Body of pancreas (tissue), 4 donors: ENCODE data around the gene CUZD1. TPM values are rescaled to one million over a fixed set of nuclear protein-coding genes. Genes with fewer than 3 reads are reported as not detected.

ENCODE experiments used
- ATAC-seq: fragments of 150-250 bp; one replicate; pipeline ENCODE4 v1.9.1; 2016
- DNase-seq, 4 donors: peaks; one replicate each; pipeline ENCODE4 v3.0.0-alpha.2; 2019
- H3K27ac ChIP-seq, 4 donors: fragments of 200-600 bp; sonication (generic); 1 replicate in 3 of 4; 2 replicates in 1 of 4; pipeline versions ENCODE4 v1.5.1 to v1.6.1; 2016 to 2019; ENCODE audit warnings: mild to moderate bottlenecking in 1 of 4, mixed read lengths in 1 of 4, moderate library complexity in 1 of 4
- H3K27me3 ChIP-seq, 2 donors: fragments of 200-600 bp; sonication (generic); one replicate each; pipeline ENCODE4 v1.6.0; 2016; ENCODE audit warnings: mild to moderate bottlenecking in 1 of 2
- H3K36me3 ChIP-seq, 2 donors: fragments of 200-600 bp; sonication (generic); replicated peaks in 1 of 2; 2 replicates each; pipeline ENCODE4 v1.5.1; 2016; ENCODE audit warnings: low read depth in 2 of 2; ENCODE audit not compliant: insufficient read depth in 1 of 2
- H3K4me1 ChIP-seq: fragments of 200-600 bp; sonication (generic); one replicate; pipeline ENCODE4 v1.6.0; 2016
- H3K4me3 ChIP-seq, 2 donors: fragments of 200-600 bp; sonication (generic); 1 replicate in 1 of 2; 2 replicates in 1 of 2; pipeline ENCODE4 v1.5.1; 2016 to 2019
- H3K9me3 ChIP-seq, 3 donors: fragments of 200-600 bp; sonication (generic); 1 replicate in 2 of 3; 2 replicates in 1 of 3; pipeline ENCODE4 v1.5.1; 2016
- CTCF ChIP-seq, 7 experiments: fragments of 450-650 bp in 4 of 7; fragments of 200-600 bp in 3 of 7; sonication (generic) in 3 of 7; IDR thresholded peaks; one replicate each; pipeline ENCODE4 v1.5.1; 2016 to 2019; ENCODE audit warnings: antibody characterized with exemption in 7 of 7
- POLR2A ChIP-seq, 3 donors: fragments of 450-650 bp; IDR thresholded peaks; one replicate each; pipeline ENCODE4 v1.6.1; 2016; ENCODE audit warnings: antibody characterized with exemption in 3 of 3, mild to moderate bottlenecking in 2 of 3
- WGBS, 2 donors: methylation state at CpG; one replicate each; pipeline ENCODE4 v1.1.5; 2017; 5-methylcytosine and 5-hydroxymethylcytosine counted together
- intact Hi-C: fragments of 100-400 bp; cut with DNase I; formaldehyde crosslinking; loops from one replicate; pipeline ENCODE4 v1.15.1; 2023
- total RNA-seq, 2 donors: library from RNA; depleted of rRNA; stranded (reverse); fragments of >200 nt; gene quantifications; one replicate each; pipeline ENCODE4 v1.1.0, GENCODE V29; 2016

CUZD1 gene
- total RNA-seq, 2 donors from 2014 or later = 225 to 837 TPM

GRCh38 chr10:122830965-122831353 lies 14.7 kb downstream of the CUZD1 start:
- Histone ChIP-seq H3K4me1 (no peaks in the 10 kb centered on the region), H3K27ac (peak overlapping the region in 1 of 4 donors; percentile 1), H3K9me3 (no peaks in the 10 kb centered on the region), H3K36me3 (peaks cover 7 to 26% of the 10 kb centered on the region in 2 donors), H3K27me3 (no peaks in the 10 kb centered on the region), H3K4me3 (no peak overlapping the region)
- 38 to 50% methylated on average over 1 of the region's 1 CpG for WGBS, 2 donors
- ATAC-seq (peak; percentile 12), DNase-seq (no peak)
- TF ChIP-seq POLR2A (IDR thresholded peaks at IDR 0.05) (peak in 2 of 3 donors; percentile 53 to 72), CTCF (IDR thresholded peaks at IDR 0.05) (no peak)
- intact Hi-C loops = no loop called here

GRCh38 chr10:122830273-122830964 lies 15.2 kb downstream of the CUZD1 start:
- H3K9me3 ChIP-seq = no peaks in the 10 kb centered on the region
- no peak overlapping the region for H3K4me3 ChIP-seq
- no peaks in the 10 kb centered on the region for H3K4me1 ChIP-seq
- H3K36me3 ChIP-seq = peaks cover 7 to 21% of the 10 kb centered on the region in 2 donors
- intact Hi-C loops = no loop called here
- peak in 2 of 4 donors; percentile 30 to 64 for DNase-seq
- peak; percentile 46 for ATAC-seq
- TF ChIP-seq POLR2A (IDR thresholded peaks at IDR 0.05) (peak in 2 of 3 donors; percentile 56 to 68), CTCF (IDR thresholded peaks at IDR 0.05) (no peak)
- H3K27me3 ChIP-seq = no peaks in the 10 kb centered on the region
- WGBS, 2 donors = 30 to 53% methylated on average over 7 of the region's 7 CpGs
- H3K27ac ChIP-seq = peak overlapping the region in 1 of 4 donors; percentile 1

GRCh38 chr10:122829454-122829853 lies 16.2 kb downstream of the CUZD1 start:
- intact Hi-C loops = no loop called here
- peaks cover 7 to 15% of the 10 kb centered on the region in 2 donors for H3K36me3 ChIP-seq
- no peak overlapping the region for H3K4me3 ChIP-seq
- no peaks in the 10 kb centered on the region for H3K27me3 ChIP-seq
- TF ChIP-seq POLR2A (IDR thresholded peaks at IDR 0.05) (peak; percentile 8 to 73 (median 50)), CTCF (IDR thresholded peaks at IDR 0.05) (no peak)
- DNase-seq (peak in 3 of 4 donors; percentile 50 to 61 (median 55)), ATAC-seq (peak; percentile 43)
- no peaks in the 10 kb centered on the region for H3K4me1 ChIP-seq
- 32 to 38% methylated on average over 5 to 8 of the region's 8 CpGs for WGBS, 2 donors
- H3K27ac ChIP-seq = peak overlapping the region in 3 of 4 donors; percentile 3 to 71 (median 69)
- no peaks in the 10 kb centered on the region for H3K9me3 ChIP-seq

- TF ChIP-seq POLR2A (IDR thresholded peaks at IDR 0.05) = peak in 1 of 3 donors; percentile 12
- TF ChIP-seq CTCF (IDR thresholded peaks at IDR 0.05) = no peak
- no peak overlapping the region for H3K4me3 ChIP-seq
- H3K9me3 ChIP-seq = no peaks in the 10 kb centered on the region
- H3K27ac ChIP-seq = peak overlapping the region in 3 of 4 donors; percentile 3 to 71 (median 69)
- DNase-seq (peak in 2 of 4 donors; percentile 22 to 35), ATAC-seq (peak; percentile 9)
- intact Hi-C loops = no loop called here
- no peaks in the 10 kb centered on the region for H3K27me3 ChIP-seq
- peaks cover 3 to 12% of the 10 kb centered on the region in 2 donors for H3K36me3 ChIP-seq
- no peaks in the 10 kb centered on the region for H3K4me1 ChIP-seq
- 48 to 66% methylated on average over 4 of the region's 4 CpGs for WGBS, 2 donors
Observed at GRCh38 chr10:122828716-122829255, 16.9 kb downstream of the CUZD1 start.
